Renal pelvis (tissue), 4 donors: ENCODE measurements around the gene STARD8. TPM values are rescaled to one million over a fixed set of nuclear protein-coding genes. Genes with fewer than 3 reads are reported as not detected.
A peak's percentile ranks its signal among the peaks of the same experiment; 100 is the strongest.
"Not testable (repeated sequence)": the region's sequence is repeated elsewhere in the genome, so short reads cannot be mapped to it uniquely, and the experiment has no call there.

Experiments used
- DNase-seq: peaks from one replicate; pipeline ENCODE4 v3.0.0-alpha.2; 2013
- polyA plus RNA-seq, 3 donors: library from polyadenylated mRNA; unstranded; fragments of 120-200 nt; gene quantifications; one replicate each; pipeline ENCODE4 v1.2.1, GENCODE V29; 2013; ENCODE audit not compliant: insufficient read length in 3 of 3

The STARD8 gene
- polyA plus RNA-seq, 3 donors, result 20.3 to 22.9 (median 21.0) TPM

DNA sequence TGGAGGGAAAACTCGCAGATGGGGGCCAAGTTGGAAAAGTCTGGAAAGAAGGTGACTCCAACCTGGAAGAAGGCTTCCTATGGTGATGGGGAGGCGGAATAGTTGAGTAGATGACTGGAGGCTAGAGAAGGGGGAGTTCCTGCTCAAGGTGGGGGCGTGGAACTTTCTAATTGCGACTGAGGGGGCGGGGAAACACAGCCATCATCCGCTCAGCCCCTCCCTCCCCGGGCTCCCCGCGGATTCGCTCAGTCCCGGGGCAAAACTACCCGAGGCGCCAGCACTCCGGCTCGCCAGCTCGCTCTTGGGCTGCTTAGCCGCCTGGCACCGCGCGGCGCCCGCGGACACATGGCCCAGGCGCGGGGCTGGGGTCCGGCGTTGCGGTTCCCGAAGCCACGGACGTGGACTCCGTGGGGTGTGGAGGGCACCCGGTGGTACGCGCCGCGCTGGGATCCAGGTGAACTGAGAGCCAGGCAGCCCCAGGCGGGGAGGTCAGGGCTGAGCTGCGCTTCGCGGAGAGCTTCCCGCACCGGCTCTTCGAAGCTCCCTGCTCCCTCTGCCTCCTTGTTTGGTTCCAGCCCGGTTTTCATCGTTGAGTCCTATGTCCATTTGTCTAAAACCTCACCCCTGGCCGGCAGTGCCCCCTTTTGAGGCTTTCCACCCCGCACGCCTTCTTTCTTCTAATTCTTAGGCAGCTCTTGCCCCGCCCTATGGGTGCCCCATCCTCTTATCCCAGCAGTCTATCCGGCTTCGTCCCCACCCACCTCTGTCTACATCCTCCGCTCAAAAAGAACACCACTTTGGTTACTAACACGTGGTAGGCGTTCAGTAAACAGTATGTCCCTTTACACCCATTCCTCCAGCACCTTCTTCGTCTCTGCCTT lies 38.9 kb downstream of the STARD8 start:
- DNase-seq, result no peak

DNA sequence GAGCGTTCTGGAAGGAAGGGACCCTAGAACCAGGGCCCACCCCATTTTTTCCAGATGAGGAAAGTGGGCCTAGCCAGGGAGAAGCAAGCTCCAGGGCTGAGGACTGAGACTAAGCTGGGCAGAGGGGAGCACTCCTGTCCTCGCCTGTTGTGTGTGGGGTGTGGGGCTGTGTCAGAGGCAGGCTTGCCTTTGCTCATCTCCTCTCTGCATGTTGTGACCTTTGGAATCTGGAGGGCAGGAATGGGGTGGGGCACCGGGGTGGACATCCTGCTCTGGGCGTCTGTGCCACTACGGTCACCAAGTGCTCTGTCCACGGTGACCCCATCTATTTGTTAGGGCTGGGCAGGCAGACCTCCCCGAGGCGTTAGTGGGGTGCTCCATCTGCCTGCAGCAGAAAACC lies 41.5 kb downstream of the STARD8 start:
- not testable (repeated sequence) for DNase-seq

- DNase-seq, result no peak
Observed at GRCh38 chrX:68690936-68691501, 43.6 kb downstream of the STARD8 start.

DNA sequence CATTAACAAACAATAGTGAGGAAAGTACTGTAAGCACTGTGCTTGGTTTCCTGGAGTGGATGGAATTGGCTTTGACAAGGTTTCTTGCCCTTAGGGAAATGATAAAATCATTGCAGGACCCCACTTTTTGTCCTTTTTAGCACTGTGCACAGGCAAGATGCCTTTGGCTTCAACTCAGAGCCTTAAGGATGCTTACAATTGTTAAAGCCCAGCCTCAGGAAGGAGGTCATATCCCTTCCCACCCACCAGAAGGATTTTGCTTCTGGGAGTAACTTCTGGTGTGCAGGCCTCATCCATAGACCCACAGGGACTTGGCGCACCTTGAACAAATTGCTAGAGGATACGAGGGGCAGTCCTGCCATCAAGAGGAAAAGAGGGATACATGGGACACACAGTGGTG lies 44.5 kb downstream of the STARD8 start:
- no peak for DNase-seq

DNA sequence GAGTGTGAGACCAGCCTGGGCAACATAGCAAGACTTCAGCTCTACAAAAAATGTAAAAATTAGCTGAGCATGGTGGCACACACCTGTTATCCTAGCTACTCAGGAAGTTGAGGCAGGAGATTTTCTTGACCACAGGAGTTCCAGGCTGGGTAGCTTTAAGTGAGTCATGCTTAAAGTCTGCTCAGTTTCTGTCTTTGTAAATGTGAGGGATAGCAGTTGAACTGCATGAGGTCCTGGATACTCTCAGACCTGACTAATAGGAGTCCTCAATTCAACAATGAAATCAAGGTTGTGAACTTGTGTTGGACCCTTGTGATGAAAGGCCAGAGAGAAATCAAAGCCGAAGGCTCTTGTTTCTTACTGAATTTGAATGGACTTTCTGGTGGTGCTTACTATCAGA lies 45.2 kb downstream of the STARD8 start:
- DNase-seq, result no peak

DNA sequence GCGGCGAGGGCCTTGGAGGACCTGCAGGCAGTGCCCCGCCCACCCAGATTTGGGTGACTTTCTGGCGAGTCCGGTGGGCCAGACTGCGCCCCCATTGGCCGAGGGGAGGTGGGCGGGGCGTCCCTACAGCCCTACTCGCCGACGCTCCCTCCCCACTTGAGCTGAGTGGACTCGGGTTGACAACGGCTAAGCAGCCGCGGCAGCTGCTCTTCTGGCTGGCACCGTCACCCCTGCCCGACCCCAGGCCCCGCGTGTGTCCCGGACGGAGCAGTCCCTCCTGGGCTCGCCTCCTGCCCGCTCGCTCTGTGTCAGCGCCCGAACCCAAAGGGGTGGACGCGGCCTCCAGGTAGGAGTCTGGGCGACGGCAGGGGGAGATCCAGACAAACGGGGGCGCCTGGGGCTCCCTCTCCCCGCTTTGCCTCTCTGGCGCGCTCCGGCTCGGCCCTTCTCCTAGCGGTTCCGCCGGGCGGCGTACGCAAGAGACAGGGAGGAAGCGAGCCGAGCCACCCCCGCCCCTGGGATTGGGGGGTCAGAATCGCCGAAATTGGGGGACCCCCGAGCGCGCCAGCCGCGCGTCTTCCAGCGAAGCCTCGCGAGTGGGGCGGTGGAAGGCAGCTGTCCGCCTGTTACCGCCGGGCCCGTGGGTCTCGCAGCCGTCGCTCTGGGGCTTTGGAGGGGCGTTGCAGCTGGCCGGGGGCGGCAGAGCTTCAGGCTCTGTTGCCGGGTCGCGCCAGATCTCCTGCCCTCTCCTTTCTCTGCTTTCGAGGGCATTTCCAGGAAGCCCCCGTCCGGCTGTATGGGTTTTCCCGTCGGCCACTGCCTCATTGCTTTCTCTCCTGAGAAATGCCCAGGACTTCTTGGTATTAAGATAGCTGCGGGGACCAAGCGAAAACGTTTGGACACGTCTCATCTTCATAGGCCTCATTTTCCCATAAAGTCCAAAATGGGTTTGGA lies 46.3 kb downstream of the STARD8 start:
- DNase-seq, result peak; percentile 64

DNA sequence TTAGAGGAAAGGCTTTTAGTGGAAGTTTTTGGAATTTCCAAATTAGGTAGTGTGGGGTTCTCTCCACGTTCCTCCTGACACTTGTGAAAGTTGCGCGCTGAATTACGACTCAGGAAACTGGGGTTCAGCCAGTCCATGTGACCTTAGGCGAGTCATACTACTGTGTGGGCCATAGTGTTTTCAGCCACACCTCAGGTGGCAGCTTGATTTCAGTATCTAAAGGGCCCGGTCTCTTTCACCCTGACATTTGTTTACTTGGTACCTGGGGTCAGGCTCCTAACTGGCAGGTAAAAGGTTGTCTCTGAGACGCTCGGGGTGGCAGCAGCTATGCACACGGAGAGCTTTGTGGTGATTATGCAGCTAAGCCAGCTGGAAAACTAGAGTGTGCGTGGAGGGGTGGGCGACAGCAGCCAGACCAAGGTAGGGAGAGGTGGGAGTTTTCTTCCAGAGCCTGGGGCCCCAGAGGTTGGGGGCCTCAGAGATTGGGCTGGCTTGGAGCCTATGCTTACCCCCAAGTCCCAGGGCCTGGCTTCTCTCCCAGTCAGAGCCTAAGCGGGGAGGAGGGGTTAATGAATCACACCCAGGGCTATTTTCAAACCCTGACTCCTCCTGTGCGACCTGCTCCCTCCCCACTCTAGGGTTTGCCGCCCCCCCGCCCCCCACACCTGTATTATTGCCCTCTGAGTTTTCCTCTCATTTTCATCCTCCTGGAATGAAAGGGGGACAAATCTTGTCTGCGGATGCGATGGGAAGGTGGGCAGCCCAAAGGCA lies 47.2 kb downstream of the STARD8 start:
- DNase-seq, result no peak

DNA sequence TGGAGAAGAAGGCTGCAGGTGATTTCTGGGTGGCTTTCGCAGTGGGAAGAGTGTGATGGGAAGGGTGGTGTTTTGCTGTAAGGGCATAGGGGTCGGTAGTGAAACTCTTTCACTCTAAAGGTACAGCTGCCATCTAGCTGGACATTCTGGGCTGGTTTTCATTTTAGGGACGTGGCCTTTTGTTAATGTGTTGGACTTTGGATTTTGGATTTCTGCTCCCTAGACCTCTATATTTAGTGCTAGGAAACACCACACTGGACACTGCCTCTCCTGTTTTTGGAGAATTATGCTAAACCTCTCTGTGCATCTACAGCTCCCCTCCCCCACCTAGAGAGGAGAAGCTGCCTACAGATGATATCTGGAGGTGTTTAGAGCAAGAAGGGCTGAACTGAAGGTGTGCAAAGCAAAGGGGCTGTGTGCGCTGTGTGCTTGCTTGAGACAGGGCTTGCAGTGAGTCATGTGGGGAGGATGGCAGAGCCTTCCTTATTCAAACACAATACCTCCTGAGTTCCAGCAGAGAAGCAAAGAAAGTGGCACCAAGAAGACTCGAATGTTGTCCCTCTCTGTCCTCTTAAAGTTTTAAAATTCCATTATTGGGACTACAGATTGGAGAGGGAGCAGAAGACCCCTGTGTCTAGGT lies 47.9 kb downstream of the STARD8 start:
- no peak for DNase-seq

DNA sequence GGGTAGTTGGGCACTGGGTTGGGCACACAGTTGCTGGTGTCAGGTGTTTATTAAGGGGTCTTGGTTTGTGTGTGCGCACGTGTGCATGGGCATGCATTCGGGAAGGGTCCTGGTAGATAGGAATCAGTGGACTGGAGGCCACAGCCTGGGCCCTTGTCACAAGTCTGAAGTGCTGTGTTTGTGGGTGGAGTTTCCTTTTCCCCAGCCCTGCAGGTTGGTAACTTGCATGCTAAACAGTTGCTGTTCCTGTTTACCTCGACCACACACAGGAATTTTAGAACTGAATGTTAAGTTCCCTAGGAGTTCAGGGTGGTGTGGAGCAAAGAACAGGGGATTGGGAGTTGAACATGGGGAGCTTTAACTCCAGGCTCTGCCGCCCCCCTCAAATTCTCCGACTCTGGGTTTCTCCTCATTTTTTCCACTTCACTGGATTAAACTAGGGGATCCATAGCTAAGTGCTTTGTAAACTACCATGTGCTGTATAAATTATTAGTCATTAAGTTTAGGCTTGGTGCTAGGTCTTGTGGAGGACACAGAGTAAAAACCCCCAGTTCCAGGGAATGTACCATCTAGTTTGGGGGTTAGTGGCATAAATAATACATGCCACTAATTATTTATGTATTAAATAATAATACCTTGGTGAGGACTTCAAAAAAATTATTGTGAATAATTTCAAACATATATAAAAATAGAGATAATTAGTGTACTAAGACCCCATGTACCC lies 49.0 kb downstream of the STARD8 start:
- DNase-seq, result no peak

DNA sequence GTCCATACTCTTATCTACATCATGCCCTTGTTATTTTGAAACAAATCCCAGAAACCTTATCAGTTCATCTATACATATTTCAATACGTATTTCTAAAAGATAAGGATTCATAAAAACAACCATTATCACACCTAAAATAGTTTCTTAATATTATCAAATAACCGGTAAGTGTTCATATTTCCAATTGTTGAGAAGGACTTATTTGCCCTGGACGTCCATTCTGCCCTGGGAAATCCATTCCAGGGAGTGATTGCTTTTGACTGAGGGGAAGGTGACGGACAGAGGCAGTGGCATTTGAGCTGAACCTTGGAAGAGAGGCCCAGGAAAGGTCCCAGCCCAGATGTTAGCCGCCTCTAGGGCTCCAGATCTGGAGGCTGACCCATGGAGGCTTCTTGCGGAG lies 49.6 kb downstream of the STARD8 start:
- DNase-seq, result no peak

GRCh38 chrX:68697465-68698125 lies 50.1 kb downstream of the STARD8 start:
- DNase-seq, result no peak

- DNase-seq, result no peak
Observed at GRCh38 chrX:68698942-68699341, 51.5 kb downstream of the STARD8 start.

DNA sequence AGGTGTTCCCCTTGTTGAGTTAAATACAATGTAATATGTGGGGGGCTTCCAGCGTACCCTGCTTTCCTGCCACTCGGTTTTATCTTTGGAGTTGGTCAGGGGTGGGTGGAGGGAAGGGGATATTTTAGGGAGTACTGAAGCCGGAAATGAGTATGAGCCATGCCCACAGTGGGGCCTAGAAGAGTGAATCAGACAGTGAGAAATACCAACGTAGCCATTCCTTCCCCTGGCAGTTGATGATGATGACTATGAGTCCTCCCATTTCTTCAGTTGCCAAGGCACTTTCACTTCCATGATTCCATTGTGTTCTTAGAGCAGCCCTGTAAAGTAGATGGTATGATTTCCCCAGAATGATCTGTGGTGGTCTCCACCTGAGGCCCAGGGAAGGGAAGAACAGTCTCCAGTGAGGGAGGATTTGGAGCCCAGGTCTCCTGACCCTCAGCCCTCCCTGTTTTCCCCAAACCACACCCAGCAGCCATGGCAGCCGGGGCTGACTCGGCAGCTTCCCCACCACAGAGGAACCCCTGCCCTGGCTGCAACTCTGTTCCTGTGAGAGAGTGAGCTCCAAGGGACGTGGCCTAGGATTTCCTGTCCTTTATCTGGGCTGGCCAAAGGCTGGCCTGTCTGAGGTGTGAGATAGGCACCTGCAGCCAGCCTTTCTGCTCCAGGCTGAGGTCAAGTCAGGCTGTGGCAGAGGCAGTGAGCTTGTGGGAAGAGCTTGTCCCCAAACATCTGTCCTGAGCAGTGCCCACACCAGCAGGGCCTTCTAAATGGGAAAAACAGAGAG lies 52.7 kb downstream of the STARD8 start:
- no peak for DNase-seq

DNA sequence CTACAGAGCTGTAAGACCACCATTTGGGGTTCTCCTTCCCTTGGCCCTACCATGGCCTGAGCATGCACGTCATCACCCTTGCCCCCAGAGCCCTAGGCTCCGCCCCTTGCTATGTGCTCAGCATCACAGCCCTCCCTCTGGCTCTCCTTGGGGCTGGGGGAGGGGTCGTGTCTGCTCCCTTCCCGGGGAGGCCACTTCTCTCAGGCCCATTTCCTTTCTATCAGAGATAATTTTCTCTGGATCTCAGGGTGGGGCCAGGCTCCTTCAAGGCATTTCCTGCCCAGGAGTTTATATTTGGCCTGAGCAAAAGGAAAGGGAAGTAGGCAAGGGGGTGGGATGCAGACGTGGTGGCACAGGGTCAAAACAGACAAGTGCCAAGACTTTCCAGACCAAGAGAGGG lies 55.9 kb downstream of the STARD8 start:
- DNase-seq, result no peak

GRCh38 chrX:68703846-68704245 lies 56.4 kb downstream of the STARD8 start:
- DNase-seq, result no peak

DNA sequence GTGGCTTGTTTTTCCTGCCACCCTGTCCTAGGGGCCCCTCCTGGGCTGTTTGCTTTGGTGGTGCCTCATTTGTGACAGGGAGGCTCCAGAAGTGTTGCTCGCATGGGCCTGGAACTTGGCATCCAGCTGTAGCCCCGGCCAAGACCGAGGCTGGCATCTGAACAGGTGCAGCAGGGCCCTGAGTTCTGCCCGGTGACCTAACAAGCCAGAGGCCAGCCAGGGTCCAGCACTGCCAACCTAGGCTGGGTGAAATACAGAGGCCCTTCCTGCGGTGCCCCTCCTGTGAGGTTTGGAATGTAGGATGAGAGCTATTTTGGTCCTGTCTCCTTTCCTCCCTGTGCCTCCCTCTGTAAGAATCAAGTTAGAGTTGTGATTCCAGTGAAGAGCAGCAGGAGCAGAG lies 58.5 kb downstream of the STARD8 start:
- DNase-seq, result no peak

GRCh38 chrX:68708503-68709290 lies 61.2 kb downstream of the STARD8 start:
- no peak for DNase-seq
